HL-60 (cell line): ENCODE results near the gene MIPOL1.

ENCODE experiments used
- DNase-seq, 2 experiments: peaks; one replicate each; pipeline ENCODE4 v3.0.0-alpha.2; 2010 to 2020; ENCODE audit warnings: low read depth in 1 of 2, low spot score in 1 of 2
- H3K27ac ChIP-seq: fragments of 250-450 bp; sonication (Bioruptor Pico); replicated peaks from 2 replicates; pipeline ENCODE4 v1.5.1; 2020; ENCODE audit warnings: mild to moderate bottlenecking, moderate library complexity
- H3K27me3 ChIP-seq: fragments of 250-450 bp; sonication (Bioruptor Pico); 2 replicates; pipeline ENCODE4 v1.5.1; 2021; ENCODE audit warnings: mild to moderate bottlenecking, moderate library complexity; ENCODE audit not compliant: insufficient read depth, poor library complexity, severe bottlenecking
- H3K4me3 ChIP-seq: replicated peaks from 2 replicates; pipeline ENCODE4 v1.5.1; 2011; ENCODE audit warnings: mild to moderate bottlenecking, control low read depth, low read length; ENCODE audit not compliant: insufficient read depth
- CTCF ChIP-seq: IDR thresholded peaks from one replicate; pipeline ENCODE4 v1.5.1; 2011; ENCODE audit warnings: low read length, control low read depth, inconsistent platforms; ENCODE audit not compliant: insufficient read depth
- GABPA ChIP-seq: IDR thresholded peaks from 2 replicates; pipeline ENCODE4 v1.6.1; 2012; ENCODE audit warnings: low read depth
- POLR2AphosphoS5 ChIP-seq: IDR thresholded peaks from 2 replicates; pipeline ENCODE4 v1.6.1; 2012; ENCODE audit warnings: low read depth
- REST ChIP-seq: IDR thresholded peaks from 2 replicates; pipeline ENCODE4 v1.6.1; 2012; ENCODE audit warnings: low read depth; ENCODE audit not compliant: insufficient replicate concordance
- SPI1 ChIP-seq: IDR thresholded peaks from 2 replicates; pipeline ENCODE4 v1.6.1; 2012; ENCODE audit warnings: low read depth, mild to moderate bottlenecking, borderline replicate concordance

MIPOL1 gene

GRCh38 chr14:37493606-37494005 is 295.9 kb downstream of the MIPOL1 start:
- DNase-seq = no peak
- Histone ChIP-seq H3K27ac (no peak overlapping the region), H3K4me3 (no peak overlapping the region), H3K27me3 (no peaks in the 10 kb centered on the region)
- no peak for TF ChIP-seq CTCF
- TF ChIP-seq GABPA = no peak
- no peak for TF ChIP-seq SPI1
- no peak for TF ChIP-seq POLR2AphosphoS5
- no peak for TF ChIP-seq REST

- Histone ChIP-seq H3K27me3 (no peaks in the 10 kb centered on the region), H3K27ac (no peak overlapping the region), H3K4me3 (no peak overlapping the region)
- no peak for TF ChIP-seq POLR2AphosphoS5
- no peak for TF ChIP-seq CTCF
- no peak for TF ChIP-seq REST
- TF ChIP-seq GABPA = no peak
- no peak for TF ChIP-seq SPI1
- no peak for DNase-seq
These were observed 299.7 kb downstream of the MIPOL1 start for GRCh38 chr14:37497422-37497821.

- Histone ChIP-seq H3K4me3 (no peak overlapping the region), H3K27ac (no peak overlapping the region), H3K27me3 (no peaks in the 10 kb centered on the region)
- DNase-seq = no peak
- TF ChIP-seq POLR2AphosphoS5 (no peak), GABPA (no peak), REST (no peak), SPI1 (no peak), CTCF (no peak)
These were observed 304.1 kb downstream of the MIPOL1 start for GRCh38 chr14:37501877-37502276.
